ENCODE results near the gene TCEA3.
A peak's percentile ranks its signal among the peaks of the same experiment; 100 is the strongest.
"Not testable (repeated sequence)": the region's sequence is repeated elsewhere in the genome, so short reads cannot be mapped to it uniquely, and the experiment has no call there.

Gene TCEA3

DNA sequence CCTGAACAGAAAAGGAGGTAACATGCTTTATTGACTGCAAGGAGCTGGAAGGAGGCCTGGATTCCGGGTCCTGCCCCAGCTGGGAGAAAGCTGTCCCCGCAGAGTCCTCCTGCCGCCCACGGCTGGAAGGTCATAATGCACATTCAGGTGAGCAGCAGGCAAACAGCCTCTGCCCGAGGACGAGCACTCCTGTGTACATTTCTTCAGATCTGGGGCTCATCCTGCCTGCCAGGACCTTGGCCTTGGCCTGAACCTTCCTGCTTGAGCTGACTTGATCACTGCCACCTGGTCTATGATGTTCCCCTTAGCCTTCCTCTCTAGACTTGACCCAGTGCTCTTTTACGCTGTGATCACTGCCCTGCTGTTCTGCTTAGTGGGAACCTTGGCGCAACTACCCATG is 37.1 kb downstream of the TCEA3 start:
- no peak for DNase-seq

GRCh38 chr1:23385119-23385621 is 39.4 kb downstream of the TCEA3 start:
- DNase-seq = no peak

GRCh38 chr1:23384312-23385058 is 40.1 kb downstream of the TCEA3 start:
- DNase-seq = no peak

- no peak for DNase-seq
Measured at GRCh38 chr1:23383577-23384311, 40.8 kb downstream of the TCEA3 start.

- no peak for DNase-seq
Measured at GRCh38 chr1:23381233-23381885, 43.2 kb downstream of the TCEA3 start.

DNA sequence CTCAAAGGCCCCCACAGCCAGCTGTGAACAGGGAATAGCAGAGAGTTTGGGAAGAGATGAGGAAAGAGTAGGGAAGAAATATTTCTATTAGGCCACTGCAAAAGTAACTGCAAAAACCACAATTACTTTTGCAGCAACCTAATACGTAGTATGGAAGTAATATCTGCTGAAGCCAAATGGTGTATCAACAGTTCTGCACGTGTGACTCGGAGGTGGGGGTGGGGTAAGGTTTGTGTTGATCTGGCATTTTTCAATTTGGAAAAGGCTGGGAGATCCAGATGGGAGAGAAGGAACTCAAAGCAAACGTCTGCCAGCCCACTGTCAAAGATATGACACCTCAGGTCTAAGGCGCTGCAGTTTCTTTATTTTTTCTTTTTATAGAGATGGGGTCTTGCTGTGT is 43.8 kb downstream of the TCEA3 start:
- no peak for DNase-seq

GRCh38 chr1:23380236-23380635 is 44.3 kb downstream of the TCEA3 start:
- not testable (repeated sequence) for DNase-seq

- no peak for DNase-seq
Measured at GRCh38 chr1:23376890-23377811, 47.4 kb downstream of the TCEA3 start.

DNA sequence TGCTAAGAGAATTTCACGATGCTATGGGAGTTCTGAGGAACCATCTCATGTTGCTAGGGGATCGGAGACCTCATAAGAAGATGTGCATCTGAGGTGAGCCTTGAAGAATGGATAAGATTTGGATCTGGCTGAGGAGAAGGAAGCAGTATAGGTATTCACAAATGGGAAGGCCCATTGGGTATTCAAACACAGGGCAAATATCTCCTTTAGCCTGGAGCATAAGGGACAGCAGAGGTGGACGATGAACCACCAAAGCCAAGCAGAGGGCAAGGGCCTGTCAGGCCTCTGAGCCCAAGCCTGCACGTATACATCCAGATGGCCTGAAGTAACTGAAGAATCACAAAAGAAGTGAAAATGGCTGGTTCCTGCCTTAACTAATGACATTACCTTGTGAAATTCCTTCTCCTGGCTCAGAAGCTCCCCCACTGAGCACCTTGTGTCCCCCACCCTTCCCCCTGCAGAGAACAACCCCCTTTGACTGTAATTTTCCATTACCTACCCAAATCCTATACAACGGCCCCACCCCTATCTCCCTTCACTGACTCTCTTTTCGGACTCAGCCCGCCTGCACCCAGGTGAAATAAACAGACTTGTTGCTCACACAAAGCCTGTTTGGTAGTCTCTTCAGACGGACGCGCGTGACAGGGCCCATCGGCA is 50.3 kb downstream of the TCEA3 start:
- not testable (repeated sequence) for DNase-seq

- DNase-seq = no peak
Measured at GRCh38 chr1:23371987-23372880, 52.3 kb downstream of the TCEA3 start.

DNA sequence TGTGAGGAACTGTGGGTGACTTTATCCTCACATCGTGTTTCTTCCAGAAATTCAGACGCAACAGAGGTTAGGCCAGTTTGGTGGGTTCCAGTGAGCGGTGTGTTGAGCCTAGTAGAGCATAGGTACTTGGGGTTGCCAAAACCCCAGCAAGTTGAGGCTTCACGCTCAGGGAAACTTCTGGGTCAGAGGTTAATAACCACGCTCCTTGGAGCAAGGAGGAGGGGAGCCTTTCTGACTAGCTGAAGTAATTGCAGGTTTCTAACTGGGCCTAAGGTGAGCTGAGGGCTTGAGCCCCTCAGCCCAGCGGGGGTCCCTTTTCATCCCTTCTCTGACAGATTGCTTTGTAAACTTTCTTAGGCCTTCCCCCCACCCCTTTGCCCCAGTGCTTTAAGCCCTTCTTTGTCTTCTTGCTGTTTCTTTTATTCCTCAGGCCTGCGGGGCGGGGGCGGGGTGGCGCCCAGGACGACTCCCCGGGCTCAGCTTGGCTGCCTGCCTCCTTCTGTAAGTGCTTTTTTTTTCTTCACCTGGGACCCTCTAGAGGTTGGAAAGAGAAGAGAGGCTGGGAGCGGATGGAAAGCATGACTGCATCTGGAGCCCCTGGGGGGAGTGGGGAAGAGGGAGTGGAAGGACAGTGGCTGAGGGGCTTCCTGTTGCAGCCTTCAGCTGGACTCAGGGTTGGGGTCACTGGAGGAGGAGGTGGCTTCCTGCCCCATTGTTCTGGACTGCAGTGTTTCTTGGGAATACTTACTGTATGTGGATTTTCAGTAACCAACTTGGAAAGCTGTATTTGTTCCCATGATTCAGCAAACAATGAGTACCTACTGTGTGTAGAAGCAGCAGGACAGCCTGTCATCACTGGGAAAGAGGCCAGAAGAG is 53.6 kb downstream of the TCEA3 start:
- DNase-seq = no peak

- no peak for DNase-seq
Measured at GRCh38 chr1:23370330-23370708, 54.2 kb downstream of the TCEA3 start.

- DNase-seq = peak; percentile 92
Measured at GRCh38 chr1:23369335-23370013, 55.1 kb downstream of the TCEA3 start, which contains the start of gene ZNF436. Gene ZNF436, minus strand, starts transcription at chr1:23369836. Its CDS starts 1,831 bp downstream, at chr1:23368005.

DNA sequence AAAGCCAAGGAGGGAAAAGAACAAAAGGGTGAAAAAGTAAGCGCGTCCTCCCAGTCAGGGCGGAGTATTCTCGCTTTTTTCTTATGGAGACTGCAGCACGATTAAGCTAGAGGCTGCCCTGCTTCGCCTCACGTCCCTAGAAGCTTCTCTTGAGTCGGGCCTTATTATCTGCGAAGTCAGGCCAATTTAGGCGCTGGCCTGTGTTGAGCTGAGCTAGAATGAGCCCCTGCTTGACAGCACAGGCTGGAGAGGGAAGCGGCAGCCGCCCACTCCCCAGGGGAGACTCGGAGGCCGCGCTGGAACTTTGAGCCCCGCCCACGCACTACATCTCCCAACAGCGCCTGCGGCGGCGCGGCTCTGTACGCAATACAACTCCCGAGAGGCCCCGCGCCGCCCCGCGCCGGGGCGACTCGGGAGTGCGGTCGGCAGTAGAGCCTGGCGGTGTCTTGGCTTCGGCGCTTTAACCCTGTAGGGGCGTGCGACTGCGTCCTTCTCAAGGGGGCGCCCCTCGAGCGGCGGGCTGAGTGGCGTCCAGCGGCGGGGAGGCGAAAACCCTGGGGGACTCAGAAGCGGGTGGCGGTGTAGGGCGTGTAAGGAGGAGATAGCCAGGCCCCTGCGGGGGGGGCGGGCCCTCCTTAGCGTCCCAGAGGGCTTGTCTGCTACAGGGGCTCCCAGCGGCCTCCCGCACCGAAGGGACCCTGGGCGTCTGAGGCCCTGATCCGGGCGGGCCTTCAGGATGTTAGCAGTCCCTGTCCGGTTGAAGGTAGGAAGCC is 55.8 kb downstream of the TCEA3 start:
- DNase-seq = peak; percentile 92

- peak; percentile 97 for DNase-seq
Measured at GRCh38 chr1:23367791-23368561, 56.6 kb downstream of the TCEA3 start.

- DNase-seq = no peak
Measured at GRCh38 chr1:23367451-23367790, 57.1 kb downstream of the TCEA3 start.

DNA sequence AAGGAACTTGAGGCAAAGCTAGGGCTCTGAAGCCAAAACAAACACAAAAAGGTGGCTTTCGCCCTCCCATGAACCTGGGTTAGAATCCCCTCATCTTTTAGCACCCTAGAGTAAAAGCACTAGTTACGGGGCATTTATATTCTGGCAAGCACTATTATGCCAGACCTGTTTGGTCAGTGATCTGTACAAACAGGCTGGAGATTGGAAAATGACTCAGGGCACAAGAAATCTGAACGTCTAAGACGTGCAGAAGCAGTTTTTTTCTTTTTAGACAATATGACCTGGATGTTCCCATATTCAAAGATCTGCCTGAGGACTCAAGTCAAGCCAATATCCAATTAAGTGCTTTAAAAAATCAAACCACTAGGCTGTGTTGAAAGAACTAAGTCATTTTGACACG is 58.0 kb downstream of the TCEA3 start:
- no peak for DNase-seq

- DNase-seq = no peak
Measured at GRCh38 chr1:23366146-23366545, 58.4 kb downstream of the TCEA3 start.
